Measurements from ENCODE around the gene CDC42EP4. TPM values are rescaled to one million over a fixed set of nuclear protein-coding genes. Genes with fewer than 3 reads are reported as not detected.
A peak's percentile ranks its signal among the peaks of the same experiment; 100 is the strongest.

The CDC42EP4 gene
- total RNA-seq, 1 donor from 2014 or later = 33.4 TPM

DNA sequence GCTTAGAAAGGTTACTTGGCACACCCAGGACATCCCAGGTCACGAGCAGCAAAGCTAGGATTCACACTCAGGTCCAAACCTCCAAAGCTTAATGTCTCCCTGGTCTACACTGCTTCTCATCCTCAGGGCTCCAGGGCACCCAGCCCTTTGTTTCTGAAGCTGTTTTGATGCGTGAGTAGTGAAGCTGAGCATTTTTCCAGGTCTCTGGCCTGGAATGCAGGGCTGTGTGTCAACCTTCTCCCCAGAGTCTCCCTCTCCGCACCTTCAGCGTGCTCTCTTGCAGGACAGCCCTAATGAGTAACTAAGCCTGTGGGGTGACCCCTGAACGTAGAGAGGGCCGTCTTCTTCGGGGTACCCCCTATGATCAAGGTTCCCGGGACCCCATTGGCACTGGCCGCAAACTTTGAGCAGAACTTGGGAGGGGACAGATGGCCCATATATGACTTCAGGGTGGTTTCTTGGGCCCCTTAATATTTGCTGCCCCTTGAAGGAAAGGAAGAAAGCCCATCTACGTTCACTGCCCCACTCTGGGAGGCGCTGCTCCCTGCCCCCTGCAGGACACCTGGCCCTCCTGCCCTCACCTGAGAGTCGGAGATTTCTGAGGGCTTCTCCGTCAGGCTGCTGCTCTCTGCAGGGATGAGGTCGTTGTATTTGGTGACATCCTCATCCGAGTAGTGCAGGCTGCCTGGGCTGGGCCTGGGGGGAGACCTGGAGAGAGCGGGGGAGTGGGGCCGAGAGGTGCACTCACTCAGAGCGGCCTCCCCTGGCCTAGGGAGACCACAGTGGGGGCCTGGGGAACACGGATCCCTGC is 36.4 kb upstream of the CDC42EP4 start:
- no peaks in the 10 kb centered on the region for H3K36me3 Mint-ChIP-seq (ENCODE audit: low read depth)
- no peak overlapping the region for H3K27ac Mint-ChIP-seq (ENCODE audit: unreplicated experiment)
- H3K9me3 Mint-ChIP-seq = no peaks in the 10 kb centered on the region
- H3K4me3 Mint-ChIP-seq = peak overlapping the region; percentile 69
- H3K27me3 Mint-ChIP-seq (ENCODE audit: low read depth) = no peaks in the 10 kb centered on the region
- H3K4me1 Mint-ChIP-seq = peaks cover 58% of the 10 kb centered on the region
- TF ChIP-seq, protein P1, sequence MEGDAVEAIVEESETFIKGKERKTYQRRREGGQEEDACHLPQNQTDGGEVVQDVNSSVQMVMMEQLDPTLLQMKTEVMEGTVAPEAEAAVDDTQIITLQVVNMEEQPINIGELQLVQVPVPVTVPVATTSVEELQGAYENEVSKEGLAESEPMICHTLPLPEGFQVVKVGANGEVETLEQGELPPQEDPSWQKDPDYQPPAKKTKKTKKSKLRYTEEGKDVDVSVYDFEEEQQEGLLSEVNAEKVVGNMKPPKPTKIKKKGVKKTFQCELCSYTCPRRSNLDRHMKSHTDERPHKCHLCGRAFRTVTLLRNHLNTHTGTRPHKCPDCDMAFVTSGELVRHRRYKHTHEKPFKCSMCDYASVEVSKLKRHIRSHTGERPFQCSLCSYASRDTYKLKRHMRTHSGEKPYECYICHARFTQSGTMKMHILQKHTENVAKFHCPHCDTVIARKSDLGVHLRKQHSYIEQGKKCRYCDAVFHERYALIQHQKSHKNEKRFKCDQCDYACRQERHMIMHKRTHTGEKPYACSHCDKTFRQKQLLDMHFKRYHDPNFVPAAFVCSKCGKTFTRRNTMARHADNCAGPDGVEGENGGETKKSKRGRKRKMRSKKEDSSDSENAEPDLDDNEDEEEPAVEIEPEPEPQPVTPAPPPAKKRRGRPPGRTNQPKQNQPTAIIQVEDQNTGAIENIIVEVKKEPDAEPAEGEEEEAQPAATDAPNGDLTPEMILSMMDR (conservative IDR thresholded peaks at IDR 0.05) = no peak
- DNase-seq (ENCODE audit: low read depth, low spot score) = no peak

DNA sequence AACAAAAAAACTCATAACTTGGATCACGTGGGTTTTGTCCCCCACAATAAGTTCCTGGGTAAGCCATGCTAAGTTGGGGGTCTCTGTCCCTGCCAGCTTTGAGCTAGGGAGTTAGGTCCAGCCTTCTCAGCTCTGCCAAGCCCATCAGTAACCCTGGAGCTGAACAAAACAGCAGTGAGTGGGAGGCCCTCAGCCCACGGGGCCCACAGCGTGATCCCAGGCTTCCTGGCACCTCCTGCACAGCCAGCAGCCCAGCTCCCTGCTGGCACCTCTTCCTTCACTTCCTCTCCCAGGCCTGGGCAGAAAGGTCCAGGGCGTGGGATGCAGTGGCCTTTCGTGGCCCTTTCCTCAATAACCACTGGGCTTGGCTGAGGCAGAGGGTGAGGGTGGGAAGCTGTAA is 35.5 kb upstream of the CDC42EP4 start:
- H3K9me3 Mint-ChIP-seq = no peaks in the 10 kb centered on the region
- peaks cover 67% of the 10 kb centered on the region for H3K4me1 Mint-ChIP-seq
- no peak overlapping the region for H3K27ac Mint-ChIP-seq (ENCODE audit: unreplicated experiment)
- H3K27me3 Mint-ChIP-seq (ENCODE audit: low read depth) = no peaks in the 10 kb centered on the region
- no peaks in the 10 kb centered on the region for H3K36me3 Mint-ChIP-seq (ENCODE audit: low read depth)
- DNase-seq (ENCODE audit: low read depth, low spot score) = no peak
- TF ChIP-seq, protein P1 (conservative IDR thresholded peaks at IDR 0.05) = no peak
- peak overlapping the region; percentile 44 for H3K4me3 Mint-ChIP-seq

DNA sequence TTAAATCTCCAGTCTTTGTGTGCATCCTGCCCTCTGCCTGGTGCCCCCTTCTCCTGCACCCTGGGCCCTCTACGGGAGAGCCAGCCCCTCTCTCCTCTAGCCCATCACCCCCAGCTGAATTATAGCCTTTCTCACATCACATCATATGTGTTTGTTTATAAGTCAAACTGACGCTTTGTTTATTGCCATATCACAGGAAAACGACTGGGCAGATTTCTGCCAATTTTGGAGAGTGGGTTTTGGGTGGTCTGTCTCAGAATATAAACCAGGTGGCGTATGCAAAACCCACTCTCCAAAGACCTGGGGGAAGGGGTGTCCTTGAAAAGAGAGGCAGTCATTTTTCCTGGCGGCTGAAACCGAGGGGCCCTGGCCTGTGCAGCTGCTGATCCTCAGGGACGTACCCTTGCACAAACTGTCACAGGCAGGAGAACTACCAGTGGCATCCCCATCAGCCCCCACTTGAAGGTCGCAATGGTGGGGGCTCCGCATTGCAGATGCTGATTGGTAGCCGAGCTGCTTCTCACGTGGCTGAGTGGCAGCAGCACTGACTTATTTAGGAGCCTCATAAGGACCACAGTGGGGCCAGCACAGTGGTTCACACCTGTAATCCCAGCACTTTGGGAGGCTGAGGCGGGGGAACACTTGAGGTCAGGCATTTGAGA is 34.8 kb upstream of the CDC42EP4 start:
- DNase-seq (ENCODE audit: low read depth, low spot score) = no peak
- TF ChIP-seq, protein P1 (conservative IDR thresholded peaks at IDR 0.05) = no peak
- peaks cover 71% of the 10 kb centered on the region for H3K4me1 Mint-ChIP-seq
- H3K4me3 Mint-ChIP-seq = no peak overlapping the region
- H3K9me3 Mint-ChIP-seq = no peaks in the 10 kb centered on the region
- no peak overlapping the region for H3K27ac Mint-ChIP-seq (ENCODE audit: unreplicated experiment)
- H3K36me3 Mint-ChIP-seq (ENCODE audit: low read depth) = no peaks in the 10 kb centered on the region
- no peaks in the 10 kb centered on the region for H3K27me3 Mint-ChIP-seq (ENCODE audit: low read depth)

DNA sequence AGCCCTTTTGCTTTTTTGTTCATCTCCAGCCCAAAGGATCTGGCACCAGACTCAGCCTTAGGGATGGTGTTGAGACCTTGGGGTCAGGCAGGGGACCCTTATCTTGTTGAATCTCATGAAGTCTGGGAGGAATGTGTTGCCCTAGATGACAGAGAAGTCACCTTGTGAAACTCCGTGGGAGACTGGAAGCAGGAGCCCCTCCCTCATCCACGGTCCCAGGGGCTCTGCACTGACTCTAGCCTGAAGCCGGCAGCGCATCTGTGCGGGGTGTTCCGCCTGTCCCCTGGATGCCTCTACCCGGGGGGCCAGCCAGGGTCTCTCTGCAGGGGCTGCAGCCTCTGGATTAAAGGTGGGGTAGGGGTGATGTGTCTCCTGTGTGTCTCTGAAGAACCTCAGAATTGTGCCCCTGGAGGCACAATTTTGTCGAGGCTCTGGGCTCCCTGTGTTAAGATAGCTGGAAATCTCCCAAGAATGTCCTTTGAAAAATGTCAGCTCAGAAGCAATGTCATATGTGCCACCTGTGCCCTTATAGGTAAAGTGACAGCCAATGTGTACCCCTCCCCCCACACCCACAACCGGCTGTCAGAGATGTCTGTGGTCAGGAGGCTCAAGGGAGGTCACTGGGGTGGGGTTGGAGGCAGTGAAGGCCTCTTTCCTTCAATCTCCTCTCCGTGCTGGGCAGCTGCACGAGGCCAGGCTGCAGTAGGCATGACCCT is 32.1 kb upstream of the CDC42EP4 start:
- H3K36me3 Mint-ChIP-seq (ENCODE audit: low read depth) = no peaks in the 10 kb centered on the region
- H3K4me3 Mint-ChIP-seq = peak overlapping the region; percentile 75
- H3K27ac Mint-ChIP-seq (ENCODE audit: unreplicated experiment) = peak overlapping the region; percentile 97
- no peaks in the 10 kb centered on the region for H3K27me3 Mint-ChIP-seq (ENCODE audit: low read depth)
- DNase-seq (ENCODE audit: low read depth, low spot score) = no peak
- no peaks in the 10 kb centered on the region for H3K9me3 Mint-ChIP-seq
- H3K4me1 Mint-ChIP-seq = peaks cover 71% of the 10 kb centered on the region
- TF ChIP-seq, protein P1 (conservative IDR thresholded peaks at IDR 0.05) = no peak

DNA sequence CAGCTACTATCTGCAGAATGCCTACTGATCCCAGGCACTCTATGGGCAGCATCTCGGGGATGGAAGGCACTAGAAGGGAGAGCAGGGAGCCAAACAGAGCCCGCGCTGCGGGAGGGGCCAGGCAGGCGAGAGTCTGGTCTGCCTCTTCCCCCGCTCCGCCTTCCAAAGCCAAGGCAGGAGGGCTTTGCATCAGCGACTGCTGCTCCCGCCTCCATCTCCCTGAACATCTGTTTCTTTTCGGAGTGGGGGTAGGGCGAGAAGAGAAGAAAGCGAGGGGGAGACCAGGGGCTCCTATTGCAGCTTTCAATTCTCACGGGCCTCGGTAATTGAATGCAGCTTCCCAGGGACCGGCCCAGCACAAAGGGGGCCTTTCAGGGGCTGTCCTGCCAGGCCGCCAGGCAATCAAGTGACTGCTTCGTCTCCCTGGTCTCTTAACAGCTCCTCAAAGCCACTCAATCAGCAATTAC is 31.4 kb upstream of the CDC42EP4 start:
- TF ChIP-seq, protein P1 (conservative IDR thresholded peaks at IDR 0.05) = no peak
- H3K4me1 Mint-ChIP-seq = peaks cover 71% of the 10 kb centered on the region
- peak overlapping the region; percentile 75 for H3K4me3 Mint-ChIP-seq
- H3K27ac Mint-ChIP-seq (ENCODE audit: unreplicated experiment) = peak overlapping the region; percentile 97
- no peaks in the 10 kb centered on the region for H3K27me3 Mint-ChIP-seq (ENCODE audit: low read depth)
- no peaks in the 10 kb centered on the region for H3K9me3 Mint-ChIP-seq
- H3K36me3 Mint-ChIP-seq (ENCODE audit: low read depth) = no peaks in the 10 kb centered on the region
- peak; percentile 73 for DNase-seq (ENCODE audit: low read depth, low spot score)
